Upper lobe of left lung (tissue), 6 donors: ENCODE measurements around the gene MAN1A2. TPM values are rescaled to one million over a fixed set of nuclear protein-coding genes. Genes with fewer than 3 reads are reported as not detected.

ENCODE experiments used
- ATAC-seq, 2 donors: fragments of 200-7000 bp; cut with Tn5 transposase; one replicate each; pipeline ENCODE4 v1.9.1; 2022; ENCODE audit warnings: mild to moderate bottlenecking in 2 of 2, moderate library complexity in 2 of 2; ENCODE audit not compliant: low FRiP score in 2 of 2
- DNase-seq, 2 donors: peaks; one replicate each; pipeline ENCODE4 v3.0.0-alpha.2; 2019 to 2020
- H3K27ac ChIP-seq, 4 donors: fragments of 200-600 bp; sonication (generic); one replicate each; pipeline ENCODE4 v1.5.1; 2016 to 2019
- H3K27me3 ChIP-seq, 4 donors: fragments of 200-600 bp; sonication (generic); one replicate each; pipeline ENCODE4 v1.5.1; 2017 to 2019
- H3K36me3 ChIP-seq, 4 donors: fragments of 200-600 bp; sonication (generic); one replicate each; pipeline ENCODE4 v1.5.1; 2016 to 2019
- H3K4me1 ChIP-seq, 4 donors: fragments of 200-600 bp; sonication (generic); one replicate each; pipeline ENCODE4 v1.5.1; 2018 to 2019
- H3K4me3 ChIP-seq, 4 donors: fragments of 200-600 bp; sonication (generic); one replicate each; pipeline ENCODE4 v1.5.1; 2017 to 2019; ENCODE audit warnings: mild to moderate bottlenecking in 2 of 4, moderate library complexity in 1 of 4
- H3K9me3 ChIP-seq, 4 donors: fragments of 200-600 bp; sonication (generic); one replicate each; pipeline ENCODE4 v1.5.1; 2018 to 2019
- EP300 ChIP-seq, 4 donors: sonication (generic); formaldehyde crosslinking; IDR thresholded peaks; one replicate each; pipeline ENCODE4 v1.5.1; 2017; ENCODE audit warnings: antibody characterized with exemption in 4 of 4, control low read depth in 2 of 4
- POLR2A ChIP-seq, 4 donors: fragments of 450-650 bp; IDR thresholded peaks; one replicate each; pipeline ENCODE4 v1.5.1; 2016 to 2017; ENCODE audit warnings: antibody characterized with exemption in 4 of 4, mild to moderate bottlenecking in 2 of 4
- POLR2AphosphoS5 ChIP-seq, 2 donors: sonication (generic); formaldehyde crosslinking; IDR thresholded peaks; one replicate each; pipeline ENCODE4 v1.5.1; 2017; ENCODE audit warnings: antibody characterized with exemption in 2 of 2
- WGBS, 2 donors: methylation state at CpG; one replicate each; pipeline ENCODE4 v1.1.5; 2017 to 2018; 5-methylcytosine and 5-hydroxymethylcytosine counted together
- total RNA-seq, 6 donors: library from RNA; depleted of rRNA in 4 of 6; stranded (reverse); fragments of >200 nt in 4 of 6; gene quantifications; one replicate each; pipeline versions ENCODE4 v1.1.0 to v1.2.1, GENCODE V29; 2016 to 2021
- TF ChIP-seq, protein P1 (sequence below), 6 experiments: fragments of 450-650 bp in 4 of 6; fragments of 200-600 bp in 2 of 6; sonication (generic) in 2 of 6; IDR thresholded peaks; one replicate each; pipeline ENCODE4 v1.5.1; 2016 to 2019; ENCODE audit warnings: antibody characterized with exemption in 6 of 6
- donor health status: DM: no; HTN: no; CAD: no; lungs with moderate emphysema.
- donor health status: DM: no; HTN: yes; CAD: no; lungs with severe emphysema.

MAN1A2 gene
- total RNA-seq, 6 donors from 2014 or later: 25.5 to 45.2 (median 33.3) TPM

- H3K27ac ChIP-seq: no peak overlapping the region
- ATAC-seq: no peak
- no peak for TF ChIP-seq EP300 (IDR thresholded peaks at IDR 0.05)
- TF ChIP-seq POLR2A (IDR thresholded peaks at IDR 0.05): no peak
- TF ChIP-seq POLR2AphosphoS5 (IDR thresholded peaks at IDR 0.05): no peak
- TF ChIP-seq, protein P1, sequence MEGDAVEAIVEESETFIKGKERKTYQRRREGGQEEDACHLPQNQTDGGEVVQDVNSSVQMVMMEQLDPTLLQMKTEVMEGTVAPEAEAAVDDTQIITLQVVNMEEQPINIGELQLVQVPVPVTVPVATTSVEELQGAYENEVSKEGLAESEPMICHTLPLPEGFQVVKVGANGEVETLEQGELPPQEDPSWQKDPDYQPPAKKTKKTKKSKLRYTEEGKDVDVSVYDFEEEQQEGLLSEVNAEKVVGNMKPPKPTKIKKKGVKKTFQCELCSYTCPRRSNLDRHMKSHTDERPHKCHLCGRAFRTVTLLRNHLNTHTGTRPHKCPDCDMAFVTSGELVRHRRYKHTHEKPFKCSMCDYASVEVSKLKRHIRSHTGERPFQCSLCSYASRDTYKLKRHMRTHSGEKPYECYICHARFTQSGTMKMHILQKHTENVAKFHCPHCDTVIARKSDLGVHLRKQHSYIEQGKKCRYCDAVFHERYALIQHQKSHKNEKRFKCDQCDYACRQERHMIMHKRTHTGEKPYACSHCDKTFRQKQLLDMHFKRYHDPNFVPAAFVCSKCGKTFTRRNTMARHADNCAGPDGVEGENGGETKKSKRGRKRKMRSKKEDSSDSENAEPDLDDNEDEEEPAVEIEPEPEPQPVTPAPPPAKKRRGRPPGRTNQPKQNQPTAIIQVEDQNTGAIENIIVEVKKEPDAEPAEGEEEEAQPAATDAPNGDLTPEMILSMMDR (IDR thresholded peaks at IDR 0.05): no peak
- H3K9me3 ChIP-seq: no peaks in the 10 kb centered on the region
- WGBS, 2 donors: 91 to 92% methylated on average over 5 of the region's 5 CpGs
- no peaks in the 10 kb centered on the region for H3K36me3 ChIP-seq
- no peak for DNase-seq
- no peaks in the 10 kb centered on the region for H3K27me3 ChIP-seq
- H3K4me3 ChIP-seq: no peak overlapping the region
- H3K4me1 ChIP-seq: peaks cover 24 to 34% (median 32%) of the 10 kb centered on the region in 4 donors
Observed at GRCh38 chr1:117372863-117373412, 5.7 kb downstream of the MAN1A2 start.

- H3K36me3 ChIP-seq: no peaks in the 10 kb centered on the region
- H3K27me3 ChIP-seq: no peaks in the 10 kb centered on the region
- no peak overlapping the region for H3K27ac ChIP-seq
- 64 to 81% methylated on average over 4 of the region's 4 CpGs for WGBS, 2 donors
- H3K9me3 ChIP-seq: no peaks in the 10 kb centered on the region
- peaks cover 23 to 33% (median 28%) of the 10 kb centered on the region in 4 donors for H3K4me1 ChIP-seq
- H3K4me3 ChIP-seq: no peak overlapping the region
- TF ChIP-seq EP300 (IDR thresholded peaks at IDR 0.05) (no peak), POLR2A (IDR thresholded peaks at IDR 0.05) (no peak), POLR2AphosphoS5 (IDR thresholded peaks at IDR 0.05) (no peak)
- TF ChIP-seq, protein P1 (IDR thresholded peaks at IDR 0.05): no peak
- ATAC-seq (no peak), DNase-seq (no peak)
Observed at GRCh38 chr1:117373932-117374331, 6.7 kb downstream of the MAN1A2 start.

- H3K27ac ChIP-seq: no peak overlapping the region
- H3K4me1 ChIP-seq: peaks cover 11 to 21% (median 16%) of the 10 kb centered on the region in 4 donors
- ATAC-seq (no peak), DNase-seq (no peak)
- H3K9me3 ChIP-seq: no peaks in the 10 kb centered on the region
- 93 to 97% methylated on average over 1 of the region's 1 CpG for WGBS, 2 donors
- no peak overlapping the region for H3K4me3 ChIP-seq
- H3K36me3 ChIP-seq: no peaks in the 10 kb centered on the region
- TF ChIP-seq, protein P1 (IDR thresholded peaks at IDR 0.05): no peak
- TF ChIP-seq POLR2A (IDR thresholded peaks at IDR 0.05) (no peak), EP300 (IDR thresholded peaks at IDR 0.05) (no peak), POLR2AphosphoS5 (IDR thresholded peaks at IDR 0.05) (no peak)
- H3K27me3 ChIP-seq: no peaks in the 10 kb centered on the region
Observed at GRCh38 chr1:117375327-117375726, 8.1 kb downstream of the MAN1A2 start.

DNA sequence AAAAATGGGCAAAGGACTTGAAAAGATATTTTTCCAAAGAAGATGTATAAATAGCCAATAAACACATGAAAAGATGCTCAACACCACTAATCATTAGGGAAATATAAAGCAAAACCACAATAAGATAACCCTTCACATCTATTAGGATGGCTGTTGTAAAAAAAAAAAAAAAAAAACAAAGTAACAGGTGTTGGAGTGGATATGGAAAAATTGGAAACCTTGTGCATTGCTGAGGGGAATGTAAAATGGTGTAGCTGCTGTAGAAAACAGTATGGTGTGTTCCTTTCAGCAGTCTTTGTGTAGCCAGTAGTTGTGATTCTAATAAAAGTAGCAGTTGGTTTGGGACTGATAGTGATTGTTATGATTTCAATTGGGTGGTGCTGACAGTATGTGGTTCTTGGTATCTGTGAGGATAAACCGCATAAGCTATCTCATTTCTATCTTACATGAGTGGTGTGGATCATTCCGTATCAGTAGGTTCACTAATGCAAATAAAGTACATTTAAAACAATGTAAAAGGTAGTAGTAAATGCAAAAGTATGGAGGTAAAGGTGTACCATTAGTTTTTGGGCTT lies 19.9 kb downstream of the MAN1A2 start:
- 95 to 98% methylated on average over 2 of the region's 2 CpGs for WGBS, 2 donors
- TF ChIP-seq POLR2A (IDR thresholded peaks at IDR 0.05) (no peak), POLR2AphosphoS5 (IDR thresholded peaks at IDR 0.05) (no peak), EP300 (IDR thresholded peaks at IDR 0.05) (no peak)
- TF ChIP-seq, protein P1 (IDR thresholded peaks at IDR 0.05): no peak
- Histone ChIP-seq H3K27me3 (no peaks in the 10 kb centered on the region), H3K36me3 (no peaks in the 10 kb centered on the region), H3K27ac (no peak overlapping the region), H3K9me3 (peaks cover 0 to 7% (median 0%) of the 10 kb centered on the region in 4 donors), H3K4me3 (no peak overlapping the region), H3K4me1 (peaks cover 0 to 3% (median 0%) of the 10 kb centered on the region in 4 donors)
- DNase-seq: no peak
- no peak for ATAC-seq

GRCh38 chr1:117388328-117388727 lies 21.1 kb downstream of the MAN1A2 start:
- Histone ChIP-seq H3K36me3 (no peaks in the 10 kb centered on the region), H3K4me1 (peaks cover 0 to 3% (median 0%) of the 10 kb centered on the region in 4 donors), H3K4me3 (no peak overlapping the region), H3K9me3 (peaks cover 0 to 7% (median 0%) of the 10 kb centered on the region in 4 donors), H3K27ac (no peak overlapping the region), H3K27me3 (no peaks in the 10 kb centered on the region)
- ATAC-seq (no peak), DNase-seq (no peak)
- TF ChIP-seq, protein P1 (IDR thresholded peaks at IDR 0.05): no peak
- TF ChIP-seq EP300 (IDR thresholded peaks at IDR 0.05) (no peak), POLR2AphosphoS5 (IDR thresholded peaks at IDR 0.05) (no peak), POLR2A (IDR thresholded peaks at IDR 0.05) (no peak)
- 87 to 92% methylated on average over 3 of the region's 3 CpGs for WGBS, 2 donors
